ENCODE data around the gene SYNE3.

DNA sequence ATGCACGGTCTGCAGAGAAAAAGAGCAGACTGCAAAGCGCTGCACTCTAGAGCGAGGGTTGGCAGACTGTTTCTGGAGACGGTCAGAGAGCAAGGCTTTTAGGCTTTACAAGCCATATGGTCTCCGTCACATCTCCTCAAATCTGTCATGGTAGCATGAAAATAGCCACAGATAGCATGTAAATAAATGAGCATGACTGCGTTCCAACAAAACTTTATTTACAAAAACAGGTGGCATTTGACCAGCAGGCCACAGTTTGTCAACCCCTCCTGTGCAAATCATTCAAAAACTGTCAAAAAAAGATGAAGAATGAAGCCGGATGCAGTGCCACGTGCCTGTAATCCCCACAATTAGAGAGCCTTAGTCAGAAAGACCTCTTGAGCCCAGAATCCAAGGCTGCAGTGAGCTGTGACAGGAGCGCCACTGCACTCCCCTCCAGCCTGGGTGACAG lies 18.9 kb downstream of the SYNE3 start:
- TF ChIP-seq, protein P1, sequence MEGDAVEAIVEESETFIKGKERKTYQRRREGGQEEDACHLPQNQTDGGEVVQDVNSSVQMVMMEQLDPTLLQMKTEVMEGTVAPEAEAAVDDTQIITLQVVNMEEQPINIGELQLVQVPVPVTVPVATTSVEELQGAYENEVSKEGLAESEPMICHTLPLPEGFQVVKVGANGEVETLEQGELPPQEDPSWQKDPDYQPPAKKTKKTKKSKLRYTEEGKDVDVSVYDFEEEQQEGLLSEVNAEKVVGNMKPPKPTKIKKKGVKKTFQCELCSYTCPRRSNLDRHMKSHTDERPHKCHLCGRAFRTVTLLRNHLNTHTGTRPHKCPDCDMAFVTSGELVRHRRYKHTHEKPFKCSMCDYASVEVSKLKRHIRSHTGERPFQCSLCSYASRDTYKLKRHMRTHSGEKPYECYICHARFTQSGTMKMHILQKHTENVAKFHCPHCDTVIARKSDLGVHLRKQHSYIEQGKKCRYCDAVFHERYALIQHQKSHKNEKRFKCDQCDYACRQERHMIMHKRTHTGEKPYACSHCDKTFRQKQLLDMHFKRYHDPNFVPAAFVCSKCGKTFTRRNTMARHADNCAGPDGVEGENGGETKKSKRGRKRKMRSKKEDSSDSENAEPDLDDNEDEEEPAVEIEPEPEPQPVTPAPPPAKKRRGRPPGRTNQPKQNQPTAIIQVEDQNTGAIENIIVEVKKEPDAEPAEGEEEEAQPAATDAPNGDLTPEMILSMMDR (IDR thresholded peaks at IDR 0.05; ENCODE audit: poor library complexity) = no peak
- TF ChIP-seq EZH2phosphoT487 (IDR thresholded peaks at IDR 0.05; ENCODE audit: low read depth, severe bottlenecking, unreplicated experiment) (no peak), EZH2 (IDR thresholded peaks at IDR 0.05; ENCODE audit: borderline replicate concordance) (no peak)

Measured in hepatocyte (in vitro differentiated cells).